HG03565 (cell line): ENCODE measurements around the gene E2F1.

Experiments
- ATAC-seq: cut with Tn5 transposase; IDR thresholded peaks from one replicate; pipeline ENCODE4 v1.9.1; 2021; ENCODE audit warnings: mild to moderate bottlenecking, moderate library complexity; ENCODE audit not compliant: unreplicated experiment

The E2F1 gene

GRCh38 chr20:33673114-33673409, 13.1 kb downstream of the E2F1 start:
- no peak for ATAC-seq

- no peak for ATAC-seq
These were observed 13.6 kb downstream of the E2F1 start for GRCh38 chr20:33672426-33673113.

GRCh38 chr20:33671573-33672288, 14.5 kb downstream of the E2F1 start:
- ATAC-seq = no peak

GRCh38 chr20:33670715-33671499, 15.3 kb downstream of the E2F1 start:
- no peak for ATAC-seq

GRCh38 chr20:33669873-33670640, 16.1 kb downstream of the E2F1 start:
- no peak for ATAC-seq

GRCh38 chr20:33669224-33669623, 17.0 kb downstream of the E2F1 start:
- ATAC-seq = no peak

- ATAC-seq = no peak
These were observed 17.6 kb downstream of the E2F1 start for GRCh38 chr20:33668466-33669155.

GRCh38 chr20:33667676-33668465, 18.3 kb downstream of the E2F1 start:
- ATAC-seq = no peak

- ATAC-seq = peak; percentile 2
These were observed 18.9 kb downstream of the E2F1 start for GRCh38 chr20:33667245-33667675.

- peak; percentile 44 for ATAC-seq
These were observed 19.6 kb downstream of the E2F1 start, which contains the start of gene ACTL10 for GRCh38 chr20:33666293-33667244. ACTL10 (plus strand) TSS chr20:33666943; CDS start chr20:33667498, 555 bp downstream.

GRCh38 chr20:33664762-33665144, 21.4 kb downstream of the E2F1 start:
- no peak for ATAC-seq

GRCh38 chr20:33664085-33664761, 22.0 kb downstream of the E2F1 start:
- no peak for ATAC-seq

- peak; percentile 29 for ATAC-seq
These were observed 22.8 kb downstream of the E2F1 start for GRCh38 chr20:33663161-33664084.

- no peak for ATAC-seq
These were observed 24.0 kb downstream of the E2F1 start, which contains the start of gene C20orf144 for GRCh38 chr20:33662172-33662571. C20orf144 (plus strand) TSS chr20:33662327; CDS start chr20:33662346, 19 bp downstream.

- ATAC-seq = no peak
These were observed 25.5 kb downstream of the E2F1 start for GRCh38 chr20:33660685-33661058.

GRCh38 chr20:33660035-33660684, 26.0 kb downstream of the E2F1 start:
- ATAC-seq = no peak
